Measurements from ENCODE around the gene FAM131C.

Gene FAM131C

GRCh38 chr1:16090076-16090826 is 16.8 kb upstream of the FAM131C start:
- no peaks in the 10 kb centered on the region for H3K4me1 ChIP-seq
- no peak overlapping the region for H3K4me3 ChIP-seq (ENCODE audit: low read depth, low read length)
- no peaks in the 10 kb centered on the region for H3K36me3 ChIP-seq
- no peaks in the 10 kb centered on the region for H3K9me3 ChIP-seq
- H3K27me3 ChIP-seq, result no peaks in the 10 kb centered on the region
- TF ChIP-seq CTCF (IDR thresholded peaks at IDR 0.05; ENCODE audit: low read depth, low read length), result no peak
- no peak for DNase-seq

- H3K4me3 ChIP-seq (ENCODE audit: low read depth, low read length), result no peak overlapping the region
- DNase-seq, result no peak
These were observed 15.5 kb upstream of the FAM131C start for GRCh38 chr1:16088996-16089395.

GRCh38 chr1:16088351-16088911 is 15.0 kb upstream of the FAM131C start:
- no peaks in the 10 kb centered on the region for H3K4me1 ChIP-seq
- no peaks in the 10 kb centered on the region for H3K27me3 ChIP-seq
- no peak overlapping the region for H3K4me3 ChIP-seq (ENCODE audit: low read depth, low read length)
- no peak for TF ChIP-seq CTCF (IDR thresholded peaks at IDR 0.05; ENCODE audit: low read depth, low read length)
- no peaks in the 10 kb centered on the region for H3K9me3 ChIP-seq
- DNase-seq, result no peak
- no peaks in the 10 kb centered on the region for H3K36me3 ChIP-seq

More at GRCh38 chr1:16088996-16089395, 15.5 kb upstream of the FAM131C start:
- TF ChIP-seq CTCF (IDR thresholded peaks at IDR 0.05; ENCODE audit: low read depth, low read length), result no peak
- H3K4me1 ChIP-seq, result no peaks in the 10 kb centered on the region
- no peaks in the 10 kb centered on the region for H3K9me3 ChIP-seq
- H3K36me3 ChIP-seq, result no peaks in the 10 kb centered on the region
- H3K27me3 ChIP-seq, result no peaks in the 10 kb centered on the region

GRCh38 chr1:16087733-16088132 is 14.3 kb upstream of the FAM131C start:
- Histone ChIP-seq H3K36me3 (no peaks in the 10 kb centered on the region), H3K27me3 (no peaks in the 10 kb centered on the region), H3K4me3 (ENCODE audit: low read depth, low read length) (no peak overlapping the region), H3K4me1 (no peaks in the 10 kb centered on the region), H3K9me3 (no peaks in the 10 kb centered on the region)
- no peak for TF ChIP-seq CTCF (IDR thresholded peaks at IDR 0.05; ENCODE audit: low read depth, low read length)
- DNase-seq, result no peak

- H3K27me3 ChIP-seq, result no peaks in the 10 kb centered on the region
- no peak for TF ChIP-seq CTCF (IDR thresholded peaks at IDR 0.05; ENCODE audit: low read depth, low read length)
- no peaks in the 10 kb centered on the region for H3K36me3 ChIP-seq
These were observed 12.1 kb upstream of the FAM131C start for GRCh38 chr1:16085522-16085921.

GRCh38 chr1:16083486-16083885 is 10.0 kb upstream of the FAM131C start:
- Histone ChIP-seq H3K4me3 (ENCODE audit: low read depth, low read length) (no peak overlapping the region), H3K36me3 (no peaks in the 10 kb centered on the region), H3K9me3 (no peaks in the 10 kb centered on the region), H3K4me1 (peaks cover 5% of the 10 kb centered on the region), H3K27me3 (no peaks in the 10 kb centered on the region)
- DNase-seq, result no peak
- TF ChIP-seq CTCF (IDR thresholded peaks at IDR 0.05; ENCODE audit: low read depth, low read length), result no peak

More at GRCh38 chr1:16085522-16085921, 12.1 kb upstream of the FAM131C start:
- DNase-seq, result no peak
- H3K9me3 ChIP-seq, result no peaks in the 10 kb centered on the region
- H3K4me1 ChIP-seq, result no peaks in the 10 kb centered on the region
- no peak overlapping the region for H3K4me3 ChIP-seq (ENCODE audit: low read depth, low read length)
